Upper lobe of right lung (tissue), 1 donor: ENCODE data around the gene RPS29. TPM values are rescaled to one million over a fixed set of nuclear protein-coding genes. Genes with fewer than 3 reads are reported as not detected.

Experiments used
- ATAC-seq: fragments of 200-7000 bp; cut with Tn5 transposase; one replicate; pipeline ENCODE4 v1.9.1; 2020; ENCODE audit warnings: mild to moderate bottlenecking, moderate library complexity
- DNase-seq: peaks from one replicate; pipeline ENCODE4 v3.0.0-alpha.2; 2020
- H3K27ac ChIP-seq: fragments of 200-600 bp; one replicate; pipeline ENCODE4 v1.8.0; 2022
- H3K27me3 ChIP-seq: fragments of 200-600 bp; one replicate; pipeline ENCODE4 v1.8.0; 2022; ENCODE audit warnings: mild to moderate bottlenecking
- H3K36me3 ChIP-seq: fragments of 200-600 bp; one replicate; pipeline ENCODE4 v1.8.0; 2022
- H3K4me1 ChIP-seq: fragments of 200-600 bp; one replicate; pipeline ENCODE4 v1.8.0; 2022
- H3K4me3 ChIP-seq: fragments of 200-600 bp; one replicate; pipeline ENCODE4 v1.8.0; 2022; ENCODE audit warnings: mild to moderate bottlenecking
- H3K9me3 ChIP-seq: fragments of 200-600 bp; one replicate; pipeline ENCODE4 v1.8.0; 2022
- intact Hi-C: fragments of 100-400 bp; cut with DNase I; formaldehyde crosslinking; loops from one replicate; pipeline ENCODE4 v1.11.0; 2022
- total RNA-seq: library from RNA; stranded (reverse); fragmentation: NEBNext Ultra II Directional; extraction: Animal tissue kit (Norgen Biotek cat#: 25700); gene quantifications from one replicate; pipeline ENCODE4 v1.2.1, GENCODE V29; 2021
- TF ChIP-seq, protein P1 (sequence below): fragments of 200-600 bp; IDR thresholded peaks from one replicate; pipeline ENCODE4 v1.8.0; 2022; ENCODE audit warnings: antibody characterized with exemption
- donor health status: DM: no; HTN: yes; CAD: no; lungs with severe emphysema.

The RPS29 gene
- total RNA-seq, 1 donor from 2014 or later: 1,185 TPM

GRCh38 chr14:49545716-49546115 lies 40.5 kb downstream of the RPS29 start:
- H3K27me3 ChIP-seq: no peaks in the 10 kb centered on the region
- intact Hi-C loops: no loop called here
- no peak for ATAC-seq
- no peaks in the 10 kb centered on the region for H3K9me3 ChIP-seq
- H3K4me1 ChIP-seq: no peaks in the 10 kb centered on the region
- TF ChIP-seq, protein P1, sequence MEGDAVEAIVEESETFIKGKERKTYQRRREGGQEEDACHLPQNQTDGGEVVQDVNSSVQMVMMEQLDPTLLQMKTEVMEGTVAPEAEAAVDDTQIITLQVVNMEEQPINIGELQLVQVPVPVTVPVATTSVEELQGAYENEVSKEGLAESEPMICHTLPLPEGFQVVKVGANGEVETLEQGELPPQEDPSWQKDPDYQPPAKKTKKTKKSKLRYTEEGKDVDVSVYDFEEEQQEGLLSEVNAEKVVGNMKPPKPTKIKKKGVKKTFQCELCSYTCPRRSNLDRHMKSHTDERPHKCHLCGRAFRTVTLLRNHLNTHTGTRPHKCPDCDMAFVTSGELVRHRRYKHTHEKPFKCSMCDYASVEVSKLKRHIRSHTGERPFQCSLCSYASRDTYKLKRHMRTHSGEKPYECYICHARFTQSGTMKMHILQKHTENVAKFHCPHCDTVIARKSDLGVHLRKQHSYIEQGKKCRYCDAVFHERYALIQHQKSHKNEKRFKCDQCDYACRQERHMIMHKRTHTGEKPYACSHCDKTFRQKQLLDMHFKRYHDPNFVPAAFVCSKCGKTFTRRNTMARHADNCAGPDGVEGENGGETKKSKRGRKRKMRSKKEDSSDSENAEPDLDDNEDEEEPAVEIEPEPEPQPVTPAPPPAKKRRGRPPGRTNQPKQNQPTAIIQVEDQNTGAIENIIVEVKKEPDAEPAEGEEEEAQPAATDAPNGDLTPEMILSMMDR: no peak
- H3K27ac ChIP-seq: no peak overlapping the region
- no peaks in the 10 kb centered on the region for H3K36me3 ChIP-seq
- no peak for DNase-seq
- H3K4me3 ChIP-seq: no peak overlapping the region

DNA sequence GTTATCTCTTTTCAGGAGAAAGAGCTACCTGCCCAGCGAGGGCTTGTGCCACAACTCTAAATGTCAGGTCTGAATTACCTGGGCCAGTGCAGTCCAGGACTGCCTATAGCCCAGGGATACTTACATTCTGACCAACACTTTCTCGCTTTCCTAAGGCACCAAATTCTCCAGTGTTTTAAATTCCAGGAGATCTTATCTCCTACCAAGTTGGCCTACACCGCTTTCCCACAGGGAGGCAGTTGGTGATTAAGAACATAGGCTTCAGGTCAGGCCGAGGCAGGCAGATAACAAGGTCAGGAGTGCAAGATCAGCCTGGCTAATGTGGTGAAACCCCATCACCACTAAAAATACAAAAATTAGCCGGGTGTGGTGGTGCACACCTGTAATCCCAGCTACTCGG lies 41.1 kb downstream of the RPS29 start:
- ATAC-seq (no peak), DNase-seq (no peak)
- H3K27me3 ChIP-seq: no peaks in the 10 kb centered on the region
- no peaks in the 10 kb centered on the region for H3K9me3 ChIP-seq
- H3K4me1 ChIP-seq: no peaks in the 10 kb centered on the region
- H3K4me3 ChIP-seq: no peak overlapping the region
- intact Hi-C loops: no loop called here
- H3K27ac ChIP-seq: no peak overlapping the region
- TF ChIP-seq, protein P1: no peak
- H3K36me3 ChIP-seq: no peaks in the 10 kb centered on the region

- no peak overlapping the region for H3K27ac ChIP-seq
- H3K4me1 ChIP-seq: no peaks in the 10 kb centered on the region
- H3K36me3 ChIP-seq: no peaks in the 10 kb centered on the region
- TF ChIP-seq, protein P1: no peak
- no peak for ATAC-seq
- H3K4me3 ChIP-seq: no peak overlapping the region
- DNase-seq: no peak
- H3K9me3 ChIP-seq: no peaks in the 10 kb centered on the region
- no peaks in the 10 kb centered on the region for H3K27me3 ChIP-seq
- intact Hi-C loops: no loop called here
These were observed 45.1 kb downstream of the RPS29 start for GRCh38 chr14:49541049-49541448.

DNA sequence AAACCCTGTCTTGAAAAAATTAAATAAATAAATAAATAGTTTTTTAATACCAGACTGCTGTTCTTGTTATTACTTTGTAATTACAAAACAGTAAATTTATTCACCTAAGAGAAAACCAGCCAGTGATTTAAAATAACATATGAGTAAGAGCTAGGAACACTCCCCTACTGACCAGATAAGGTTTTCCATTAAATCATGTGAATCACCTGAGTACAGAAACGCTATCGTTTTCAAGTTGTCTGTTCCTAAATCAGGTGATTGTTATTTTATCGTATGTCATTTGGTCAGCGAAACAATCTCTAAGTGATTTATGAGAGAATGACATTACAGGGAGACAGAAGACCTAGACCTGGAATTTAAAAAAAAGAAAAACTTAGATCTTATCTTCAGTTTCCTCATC lies 47.3 kb downstream of the RPS29 start:
- TF ChIP-seq, protein P1: no peak
- Histone ChIP-seq H3K9me3 (no peaks in the 10 kb centered on the region), H3K27me3 (no peaks in the 10 kb centered on the region), H3K4me1 (no peaks in the 10 kb centered on the region), H3K4me3 (no peak overlapping the region), H3K27ac (no peak overlapping the region), H3K36me3 (no peaks in the 10 kb centered on the region)
- no peak for DNase-seq
- intact Hi-C loops: no loop called here
- ATAC-seq: no peak

Other genes with a start within 250 kb of the RPS29 start
- gene LRR1, start 12.6 kb upstream of the RPS29 start, total RNA-seq: 6.0 TPM
- gene RPL36AL, start 34.2 kb upstream of the RPS29 start, total RNA-seq: 157 TPM
- gene MGAT2, start 34.4 kb upstream of the RPS29 start, total RNA-seq: 27.1 TPM
- gene DNAAF2, start 48.9 kb upstream of the RPS29 start, total RNA-seq: 5.6 TPM
- 0.98 TPM for gene POLE2, start 101.8 kb upstream of the RPS29 start, total RNA-seq
- gene KLHDC1, start 106.7 kb upstream of the RPS29 start, total RNA-seq: 7.6 TPM
- gene KLHDC2, start 181.8 kb upstream of the RPS29 start, total RNA-seq: 45.8 TPM